NT2/D1 (cell line): Measurements from ENCODE around the gene TACC2.

Experiments used
- DNase-seq: peaks from one replicate; pipeline ENCODE4 v3.0.0-alpha.2; 2011; ENCODE audit warnings: low read depth, low spot score
- H3K27me3 ChIP-seq: 2 replicates; pipeline ENCODE4 v1.6.0; 2011; ENCODE audit warnings: mild to moderate bottlenecking; ENCODE audit not compliant: insufficient read length, insufficient read depth
- H3K36me3 ChIP-seq: 2 replicates; pipeline ENCODE4 v1.6.1; 2011; ENCODE audit warnings: mild to moderate bottlenecking, low read length, mixed read lengths; ENCODE audit not compliant: insufficient read depth, insufficient read length
- H3K4me1 ChIP-seq: 2 replicates; pipeline ENCODE4 v1.5.1; 2011; ENCODE audit not compliant: insufficient read depth, insufficient read length
- H3K4me3 ChIP-seq: 2 replicates; pipeline ENCODE4 v1.5.1; 2011; ENCODE audit warnings: low read depth; ENCODE audit not compliant: insufficient read length
- H3K9ac ChIP-seq: 2 replicates; pipeline ENCODE4 v1.6.0; 2011; ENCODE audit warnings: low read depth; ENCODE audit not compliant: insufficient read length
- H3K9me3 ChIP-seq: 2 replicates; pipeline ENCODE4 v1.5.1; 2011; ENCODE audit warnings: mild to moderate bottlenecking, low read length; ENCODE audit not compliant: insufficient read depth
- SUZ12 ChIP-seq: IDR thresholded peaks from 2 replicates; pipeline ENCODE4 v1.6.1; 2011; ENCODE audit not compliant: insufficient read length, insufficient read depth; ENCODE audit errors: extremely low read depth
- YY1 ChIP-seq: IDR thresholded peaks from 2 replicates; pipeline ENCODE4 v1.6.1; 2011; ENCODE audit not compliant: insufficient read length, insufficient read depth
- ZNF274 ChIP-seq: IDR thresholded peaks from 2 replicates; pipeline ENCODE4 v1.6.1; 2011; ENCODE audit warnings: mild to moderate bottlenecking, low read depth, low read length

The TACC2 gene

DNA sequence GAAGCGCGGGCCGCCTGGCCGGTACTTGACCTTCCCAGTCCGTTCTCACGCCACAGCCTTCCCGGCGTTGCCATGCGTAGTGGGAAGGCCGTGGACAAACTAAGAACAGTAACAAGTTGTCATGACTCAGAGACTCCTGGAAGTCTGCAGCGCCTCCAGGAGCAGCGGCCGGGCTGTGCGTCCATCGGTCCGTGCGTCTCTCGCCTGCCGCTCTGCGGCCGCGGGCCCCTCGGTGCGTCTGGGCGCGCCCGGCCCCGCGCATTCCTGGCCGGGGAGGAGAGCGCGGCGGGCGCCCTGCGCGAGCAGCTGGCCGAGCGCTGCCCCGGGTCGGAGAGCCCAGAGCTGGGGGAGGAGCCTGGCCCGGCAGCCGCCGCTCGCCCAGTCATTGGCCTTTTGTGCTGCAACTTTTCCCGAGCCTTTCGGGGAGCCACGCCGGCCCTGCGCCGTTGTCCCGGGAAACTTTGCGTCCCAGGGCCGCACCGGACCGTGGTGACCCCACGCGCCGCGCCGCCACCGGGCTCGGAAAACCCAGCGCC is 123.7 kb downstream of the TACC2 start:
- Histone ChIP-seq H3K27me3 (no peaks in the 10 kb centered on the region), H3K4me3 (peak overlapping the region; percentile 54), H3K9me3 (no peaks in the 10 kb centered on the region), H3K36me3 (no peaks in the 10 kb centered on the region), H3K9ac (peak overlapping the region; percentile 81), H3K4me1 (no peaks in the 10 kb centered on the region)
- peak; percentile 65 for DNase-seq
- TF ChIP-seq ZNF274 (no peak), YY1 (no peak), SUZ12 (no peak)

GRCh38 chr10:122113161-122113944 is 124.4 kb downstream of the TACC2 start:
- TF ChIP-seq ZNF274 = no peak
- TF ChIP-seq YY1 = no peak
- TF ChIP-seq SUZ12 = no peak
- H3K27me3 ChIP-seq = no peaks in the 10 kb centered on the region
- no peaks in the 10 kb centered on the region for H3K9me3 ChIP-seq
- H3K9ac ChIP-seq = peak overlapping the region; percentile 81
- DNase-seq = no peak
- H3K4me1 ChIP-seq = no peaks in the 10 kb centered on the region
- peak overlapping the region; percentile 54 for H3K4me3 ChIP-seq
- H3K36me3 ChIP-seq = no peaks in the 10 kb centered on the region

- Histone ChIP-seq H3K9ac (peak overlapping the region; percentile 81), H3K4me3 (peak overlapping the region; percentile 54), H3K4me1 (no peaks in the 10 kb centered on the region), H3K27me3 (no peaks in the 10 kb centered on the region), H3K36me3 (no peaks in the 10 kb centered on the region), H3K9me3 (no peaks in the 10 kb centered on the region)
- no peak for DNase-seq
- no peak for TF ChIP-seq ZNF274
- no peak for TF ChIP-seq YY1
- no peak for TF ChIP-seq SUZ12
Measured at GRCh38 chr10:122113945-122114747, 125.2 kb downstream of the TACC2 start.

GRCh38 chr10:122115874-122116273 is 126.9 kb downstream of the TACC2 start:
- H3K4me3 ChIP-seq = no peak overlapping the region
- no peaks in the 10 kb centered on the region for H3K9me3 ChIP-seq
- no peaks in the 10 kb centered on the region for H3K36me3 ChIP-seq
- no peak overlapping the region for H3K9ac ChIP-seq
- DNase-seq = no peak
- TF ChIP-seq YY1 (no peak), SUZ12 (no peak)
- H3K4me1 ChIP-seq = no peaks in the 10 kb centered on the region
- H3K27me3 ChIP-seq = no peaks in the 10 kb centered on the region

- H3K4me3 ChIP-seq = no peak overlapping the region
- no peaks in the 10 kb centered on the region for H3K9me3 ChIP-seq
- H3K4me1 ChIP-seq = no peaks in the 10 kb centered on the region
- TF ChIP-seq ZNF274 = no peak
- TF ChIP-seq SUZ12 = no peak
- no peak for TF ChIP-seq YY1
- H3K27me3 ChIP-seq = no peaks in the 10 kb centered on the region
- no peak for DNase-seq
- H3K9ac ChIP-seq = no peak overlapping the region
- H3K36me3 ChIP-seq = no peaks in the 10 kb centered on the region
Measured at GRCh38 chr10:122116331-122116730, 127.4 kb downstream of the TACC2 start.

GRCh38 chr10:122117475-122117874 is 128.5 kb downstream of the TACC2 start:
- Histone ChIP-seq H3K4me3 (no peak overlapping the region), H3K4me1 (no peaks in the 10 kb centered on the region), H3K27me3 (no peaks in the 10 kb centered on the region), H3K9me3 (no peaks in the 10 kb centered on the region), H3K36me3 (no peaks in the 10 kb centered on the region), H3K9ac (no peak overlapping the region)
- TF ChIP-seq YY1 (no peak), SUZ12 (no peak), ZNF274 (no peak)
- no peak for DNase-seq
